NCI-H2227 (cell line): ENCODE measurements around the gene ABHD17B.
"Not testable (repeated sequence)": the region's sequence is repeated elsewhere in the genome, so short reads cannot be mapped to it uniquely, and the experiment has no call there.

ENCODE experiments used
- DNase-seq: peaks from one replicate; lab custom pipeline; 2025; ENCODE audit not compliant: unreplicated experiment; lab: John Stamatoyannopoulos, UW

ABHD17B gene

GRCh38 chr9:71911061-71911907 lies at the start of gene ABHD17B, which contains the start of gene C9orf85:
TSS of gene ABHD17B (minus strand) at chr9:71911193. CDS start at chr9:71875080, 36,113 bp downstream.
TSS of gene C9orf85 (plus strand) at chr9:71911639. CDS start at chr9:71911735, 96 bp downstream.
- DNase-seq = peak; percentile 99

- DNase-seq = no peak
Measured at GRCh38 chr9:71955300-71955915, 44.4 kb upstream of the ABHD17B start.

- not testable (repeated sequence) for DNase-seq
Measured at GRCh38 chr9:71954652-71955051, 43.7 kb upstream of the ABHD17B start.

- no peak for DNase-seq
Measured at GRCh38 chr9:71944754-71945375, 33.9 kb upstream of the ABHD17B start.

- no peak for DNase-seq
Measured at GRCh38 chr9:71941998-71942567, 31.1 kb upstream of the ABHD17B start.

GRCh38 chr9:71941060-71941568 lies 30.1 kb upstream of the ABHD17B start:
- no peak for DNase-seq

GRCh38 chr9:71937898-71938297 lies 26.9 kb upstream of the ABHD17B start:
- DNase-seq = no peak

GRCh38 chr9:71937070-71937625 lies 26.2 kb upstream of the ABHD17B start:
- no peak for DNase-seq

GRCh38 chr9:71936066-71936465 lies 25.1 kb upstream of the ABHD17B start:
- no peak for DNase-seq

- no peak for DNase-seq
Measured at GRCh38 chr9:71931166-71931565, 20.2 kb upstream of the ABHD17B start.

GRCh38 chr9:71929791-71930440 lies 18.9 kb upstream of the ABHD17B start:
- DNase-seq = no peak

- no peak for DNase-seq
Measured at GRCh38 chr9:71929223-71929622, 18.2 kb upstream of the ABHD17B start.

GRCh38 chr9:71928806-71929205 lies 17.8 kb upstream of the ABHD17B start:
- no peak for DNase-seq

GRCh38 chr9:71928376-71928775 lies 17.4 kb upstream of the ABHD17B start:
- DNase-seq = no peak

GRCh38 chr9:71925834-71926233 lies 14.8 kb upstream of the ABHD17B start:
- DNase-seq = no peak

GRCh38 chr9:71924576-71924975 lies 13.6 kb upstream of the ABHD17B start:
- DNase-seq = no peak

GRCh38 chr9:71921190-71921814 lies 10.3 kb upstream of the ABHD17B start:
- no peak for DNase-seq

- DNase-seq = no peak
Measured at GRCh38 chr9:71920456-71921189, 9.6 kb upstream of the ABHD17B start.

GRCh38 chr9:71918419-71918818 lies 7.4 kb upstream of the ABHD17B start:
- DNase-seq = no peak
